ENCODE measurements around the gene ST3GAL4. TPM values are rescaled to one million over a fixed set of nuclear protein-coding genes. Genes with fewer than 3 reads are reported as not detected.

Gene ST3GAL4
- total RNA-seq, 1 experiment from 2014 or later, result 13.6 TPM

DNA sequence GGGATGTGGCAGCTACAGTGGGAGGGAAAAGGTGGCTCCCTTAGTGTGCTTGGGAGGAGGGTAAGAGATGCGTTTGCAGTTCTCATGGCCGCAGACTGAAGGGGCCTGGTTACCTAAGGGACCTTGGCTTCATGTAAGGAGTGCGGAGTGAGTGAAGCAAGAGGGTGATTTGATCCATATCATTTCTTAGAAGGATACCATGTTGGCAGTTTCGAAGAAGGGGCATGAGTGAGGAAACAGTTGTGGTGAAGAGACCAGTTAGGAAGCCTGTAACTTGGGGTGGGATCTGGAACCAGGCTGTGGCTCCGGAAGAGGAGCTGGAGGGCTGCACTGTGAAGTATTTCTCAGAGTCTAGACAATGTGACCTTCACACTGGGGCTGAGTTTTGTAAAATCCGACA is 45.0 kb downstream of the ST3GAL4 start:
- Histone ChIP-seq H2BK15ac (ENCODE audit: low read depth, low read length) (no peak overlapping the region), H3T11ph (ENCODE audit: low read length) (no peak overlapping the region), H4K8ac (replicated peaks; ENCODE audit: insufficient read length, low read depth, low read length) (no peak overlapping the region), H2AK5ac (ENCODE audit: insufficient read length, low read length) (no peak overlapping the region), H3K14ac (ENCODE audit: insufficient read depth, low read length) (no peak overlapping the region), H3K27me3 (ENCODE audit: insufficient read depth, low read length) (no peaks in the 10 kb centered on the region), H4K20me1 (ENCODE audit: control insufficient read depth, insufficient read depth, insufficient read length) (no peaks in the 10 kb centered on the region), H3K9ac (ENCODE audit: extremely low read depth, insufficient read length, low read length) (no peak overlapping the region), H3K18ac (ENCODE audit: insufficient read length, low read depth, low read length) (no peak overlapping the region), H4K5ac (ENCODE audit: insufficient read length, low read depth, low read length) (no peak overlapping the region), H3K4ac (ENCODE audit: low read depth, low read length) (no peak overlapping the region), H2BK120ac (ENCODE audit: low read depth, low read length, poor library complexity, severe bottlenecking) (no peak overlapping the region), H3K9me3 (ENCODE audit: control insufficient read depth, low read depth, low read length) (no peaks in the 10 kb centered on the region), H3K23ac (ENCODE audit: insufficient read length, low read depth, low read length) (no peak overlapping the region), H3K79me2 (ENCODE audit: insufficient read depth, low read length) (no peaks in the 10 kb centered on the region), H3K27ac (ENCODE audit: insufficient read length, low read depth, low read length) (no peak overlapping the region), H4K91ac (ENCODE audit: insufficient read length, low read depth, low read length) (no peak overlapping the region), H3K4me1 (ENCODE audit: insufficient read depth, low read length) (peaks cover 3% of the 10 kb centered on the region; the same call in 1 of the 2 replicates), H2BK12ac (ENCODE audit: insufficient read length, low read depth, low read length) (no peak overlapping the region), H3K56ac (ENCODE audit: insufficient read length, low read depth, low read length) (no peak overlapping the region), H2AFZ (ENCODE audit: low read length) (no peak overlapping the region), H3K79me1 (ENCODE audit: insufficient read depth, low read depth, low read length, poor library complexity, severe bottlenecking) (no peaks in the 10 kb centered on the region), H2BK20ac (ENCODE audit: low read depth, low read length, poor library complexity, severe bottlenecking) (no peak overlapping the region), H2BK5ac (ENCODE audit: insufficient read length, low read length) (no peak overlapping the region), H3K23me2 (ENCODE audit: insufficient read length, low read depth, low read length, poor library complexity, severe bottlenecking) (no peaks in the 10 kb centered on the region), H3K4me2 (ENCODE audit: insufficient read depth, insufficient read length, low read length) (no peak overlapping the region)
- no peak overlapping the region for H3K4me3 Mint-ChIP-seq
- H3K27ac Mint-ChIP-seq, result peak overlapping the region in 1 of 3 experiments; percentile 22; a peak in 2 of 7 replicates
- H3K4me1 Mint-ChIP-seq, result peaks cover 26 to 30% of the 10 kb centered on the region in 2 experiments
- no peaks in the 10 kb centered on the region; the same call in 1 of the 2 replicates for H3K27me3 Mint-ChIP-seq (ENCODE audit: low read depth)
- H3K9me3 Mint-ChIP-seq, result peaks cover 0 to 2% of the 10 kb centered on the region in 2 experiments; a peak in 1 of 5 replicates
- WGBS (ENCODE audit: extremely low coverage, insufficient read length, low lambda C conversion rate), result no CpG with 5 or more reads among the region's 6 CpGs
- peaks cover 0 to 6% (median 2%) of the 10 kb centered on the region in 3 experiments; a peak in 4 of 7 replicates for H3K36me3 Mint-ChIP-seq (ENCODE audit: insufficient read depth in 1 of 3, low read depth in 3 of 3)
- TF ChIP-seq, protein P1, sequence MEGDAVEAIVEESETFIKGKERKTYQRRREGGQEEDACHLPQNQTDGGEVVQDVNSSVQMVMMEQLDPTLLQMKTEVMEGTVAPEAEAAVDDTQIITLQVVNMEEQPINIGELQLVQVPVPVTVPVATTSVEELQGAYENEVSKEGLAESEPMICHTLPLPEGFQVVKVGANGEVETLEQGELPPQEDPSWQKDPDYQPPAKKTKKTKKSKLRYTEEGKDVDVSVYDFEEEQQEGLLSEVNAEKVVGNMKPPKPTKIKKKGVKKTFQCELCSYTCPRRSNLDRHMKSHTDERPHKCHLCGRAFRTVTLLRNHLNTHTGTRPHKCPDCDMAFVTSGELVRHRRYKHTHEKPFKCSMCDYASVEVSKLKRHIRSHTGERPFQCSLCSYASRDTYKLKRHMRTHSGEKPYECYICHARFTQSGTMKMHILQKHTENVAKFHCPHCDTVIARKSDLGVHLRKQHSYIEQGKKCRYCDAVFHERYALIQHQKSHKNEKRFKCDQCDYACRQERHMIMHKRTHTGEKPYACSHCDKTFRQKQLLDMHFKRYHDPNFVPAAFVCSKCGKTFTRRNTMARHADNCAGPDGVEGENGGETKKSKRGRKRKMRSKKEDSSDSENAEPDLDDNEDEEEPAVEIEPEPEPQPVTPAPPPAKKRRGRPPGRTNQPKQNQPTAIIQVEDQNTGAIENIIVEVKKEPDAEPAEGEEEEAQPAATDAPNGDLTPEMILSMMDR (conservative IDR thresholded peaks at IDR 0.05), result no peak
- DNase-seq, result no peak

Measured in H9 (cell line).